Psoas muscle (tissue), 8 donors: Measurements from ENCODE around the gene GPR101. TPM values are rescaled to one million over a fixed set of nuclear protein-coding genes. Genes with fewer than 3 reads are reported as not detected.
A peak's percentile ranks its signal among the peaks of the same experiment; 100 is the strongest.

Experiments used
- ATAC-seq, 4 donors: fragments of 200-7000 bp; cut with Tn5 transposase; one replicate each; pipeline ENCODE4 v1.9.1; 2020; ENCODE audit warnings: moderate library complexity in 3 of 4, mild to moderate bottlenecking in 2 of 4
- DNase-seq, 2 donors: peaks; one replicate each; pipeline ENCODE4 v3.0.0-alpha.2; 2020
- H3K27ac ChIP-seq: fragments of 200-600 bp; one replicate; pipeline ENCODE4 v1.8.0; 2022
- H3K27me3 ChIP-seq, 3 donors: fragments of 200-600 bp in 1 of 3; one replicate each; pipeline versions ENCODE4 v1.6.1 to v1.8.0; 2013 to 2022; ENCODE audit warnings: low read length in 2 of 3, mild to moderate bottlenecking in 2 of 3, moderate library complexity in 1 of 3; ENCODE audit not compliant: insufficient read depth in 3 of 3
- H3K36me3 ChIP-seq, 2 donors: fragments of 200-600 bp in 1 of 2; one replicate each; pipeline versions ENCODE4 v1.6.1 to v1.8.0; 2013 to 2022; ENCODE audit warnings: low read depth in 1 of 2, mild to moderate bottlenecking in 1 of 2, moderate library complexity in 1 of 2; ENCODE audit not compliant: insufficient read depth in 1 of 2
- H3K4me1 ChIP-seq: fragments of 200-600 bp; one replicate; pipeline ENCODE4 v1.8.0; 2022
- H3K4me3 ChIP-seq: fragments of 200-600 bp; one replicate; pipeline ENCODE4 v1.8.0; 2022; ENCODE audit warnings: mild to moderate bottlenecking
- H3K9me3 ChIP-seq: fragments of 200-600 bp; one replicate; pipeline ENCODE4 v1.8.0; 2022
- CTCF ChIP-seq: fragments of 200-600 bp; IDR thresholded peaks from one replicate; pipeline ENCODE4 v1.8.0; 2022; ENCODE audit warnings: antibody characterized with exemption
- WGBS, 3 donors: extraction: QIAGEN DNeasy Blood & Tissue Kit; methylation state at CpG; one replicate each; pipeline versions ENCODE4 v1.1.6 to v1.1.7; 2013; 5-methylcytosine and 5-hydroxymethylcytosine counted together
- intact Hi-C, 2 donors: fragments of 100-400 bp; cut with DNase I; formaldehyde crosslinking; loops; one replicate each; pipeline versions ENCODE4 v1.11.0 to v1.14.2; 2022
- polyA plus RNA-seq, 3 donors: library from polyadenylated mRNA; stranded (reverse); fragments of 200-250 nt; gene quantifications; one replicate each; pipeline ENCODE4 v1.2.3, GENCODE V29; 2013
- total RNA-seq, 4 donors: library from RNA; stranded (reverse); fragmentation: NEBNext Ultra II Directional in 2 of 4; extraction: Animal tissue kit (Norgen Biotek cat#: 25700) in 2 of 4; gene quantifications; one replicate each; pipeline versions ENCODE4 v1.2.1 to v1.2.4, GENCODE V29; 2021 to 2023
- donor health status: healthy with polysubstance abuse.
- donor health status: DM: no; HTN: no; CAD: no; lungs with moderate emphysema.
- donor health status: Bipolar disorder and iron deficiency.
- donor health status: healthy.
- donor health status: DM: yes; HTN: yes; CAD: no.
- donor health status: DM: no; HTN: no; CAD: no.
- donor health status: DM: no; HTN: no; CAD: no.
- donor health status: DM: yes; HTN: yes; CAD: no.

Gene GPR101
- total and polyA plus RNA-seq, 7 donors = not detected

- Histone ChIP-seq H3K27me3 (peaks cover 0 to 52% (median 2%) of the 10 kb centered on the region in 3 donors), H3K9me3 (no peaks in the 10 kb centered on the region), H3K27ac (no peak overlapping the region), H3K4me3 (peak overlapping the region; percentile 54), H3K4me1 (no peaks in the 10 kb centered on the region), H3K36me3 (no peaks in the 10 kb centered on the region)
- peak; percentile 74 for TF ChIP-seq CTCF
- DNase-seq (peak; percentile 43 to 68), ATAC-seq (peak; percentile 80 to 92 (median 85))
- intact Hi-C loops = no loop called here
- 0 to 20% (median 1%) methylated on average over 29 to 37 of the region's 37 CpGs for WGBS, 3 donors
Observed at GRCh38 chrX:137051978-137052642, 18.3 kb upstream of the GPR101 start.

- H3K27ac ChIP-seq = no peak overlapping the region
- no peak overlapping the region for H3K4me3 ChIP-seq
- 52 to 62% (median 61%) methylated on average over 4 of the region's 4 CpGs for WGBS, 3 donors
- TF ChIP-seq CTCF = no peak
- intact Hi-C loops = no loop called here
- ATAC-seq (no peak), DNase-seq (no peak)
- H3K36me3 ChIP-seq = no peaks in the 10 kb centered on the region
- no peaks in the 10 kb centered on the region for H3K4me1 ChIP-seq
- H3K9me3 ChIP-seq = no peaks in the 10 kb centered on the region
- peaks cover 0 to 9% (median 0%) of the 10 kb centered on the region in 3 donors for H3K27me3 ChIP-seq
Observed at GRCh38 chrX:137044893-137045292, 11.1 kb upstream of the GPR101 start.

- ATAC-seq (no peak), DNase-seq (no peak)
- no peaks in the 10 kb centered on the region for H3K9me3 ChIP-seq
- 85 to 100% (median 86%) methylated on average over 1 of the region's 1 CpG for whole genome bisulfite sequencing, 3 donors
- H3K27ac ChIP-seq = no peak overlapping the region
- peaks cover 0 to 9% (median 0%) of the 10 kb centered on the region in 3 donors for H3K27me3 ChIP-seq
- intact Hi-C loops = no loop called here
- H3K36me3 ChIP-seq = no peaks in the 10 kb centered on the region
- H3K4me3 ChIP-seq = no peak overlapping the region
- TF ChIP-seq CTCF = no peak
- H3K4me1 ChIP-seq = no peaks in the 10 kb centered on the region
Observed at GRCh38 chrX:137043736-137044135, 9.9 kb upstream of the GPR101 start.

GRCh38 chrX:137041329-137041728, 7.5 kb upstream of the GPR101 start:
- no peak for TF ChIP-seq CTCF
- 69 to 83% (median 78%) methylated on average over 3 of the region's 3 CpGs for WGBS, 3 donors
- H3K27ac ChIP-seq = no peak overlapping the region
- DNase-seq = no peak
- H3K9me3 ChIP-seq = no peaks in the 10 kb centered on the region
- H3K4me1 ChIP-seq = no peaks in the 10 kb centered on the region
- no peak overlapping the region for H3K4me3 ChIP-seq
- no peaks in the 10 kb centered on the region for H3K36me3 ChIP-seq
- ATAC-seq = no peak
- intact Hi-C loops = no loop called here
- H3K27me3 ChIP-seq = peaks cover 0 to 13% (median 0%) of the 10 kb centered on the region in 3 donors
